Raji (cell line): ENCODE data around the gene DYNC1I1.

Experiments
- POLR2A ChIP-seq: IDR thresholded peaks from 2 replicates; pipeline ENCODE4 v1.6.1; 2011; ENCODE audit warnings: low read depth, low read length, control low read depth; ENCODE audit not compliant: insufficient read depth

Gene DYNC1I1

GRCh38 chr7:96028729-96029128, 256.4 kb downstream of the DYNC1I1 start:
- TF ChIP-seq POLR2A, result no peak

- TF ChIP-seq POLR2A, result no peak
These were observed 260.8 kb downstream of the DYNC1I1 start for GRCh38 chr7:96033009-96033598.

- no peak for TF ChIP-seq POLR2A
These were observed 262.8 kb downstream of the DYNC1I1 start for GRCh38 chr7:96034940-96035727.

GRCh38 chr7:96040250-96040772, 268.0 kb downstream of the DYNC1I1 start:
- no peak for TF ChIP-seq POLR2A

- TF ChIP-seq POLR2A, result no peak
These were observed 268.8 kb downstream of the DYNC1I1 start for GRCh38 chr7:96041171-96041570.

- TF ChIP-seq POLR2A, result no peak
These were observed 272.8 kb downstream of the DYNC1I1 start for GRCh38 chr7:96045181-96045580.

GRCh38 chr7:96045919-96046318, 273.6 kb downstream of the DYNC1I1 start:
- no peak for TF ChIP-seq POLR2A

GRCh38 chr7:96052289-96052688, 279.9 kb downstream of the DYNC1I1 start:
- TF ChIP-seq POLR2A, result no peak

- TF ChIP-seq POLR2A, result no peak
These were observed 280.6 kb downstream of the DYNC1I1 start for GRCh38 chr7:96052860-96053470.

GRCh38 chr7:96055717-96056116, 283.4 kb downstream of the DYNC1I1 start:
- no peak for TF ChIP-seq POLR2A

GRCh38 chr7:96059075-96059474, 286.7 kb downstream of the DYNC1I1 start:
- TF ChIP-seq POLR2A, result no peak

- TF ChIP-seq POLR2A, result no peak
These were observed 288.7 kb downstream of the DYNC1I1 start for GRCh38 chr7:96061009-96061408.

- no peak for TF ChIP-seq POLR2A
These were observed 289.5 kb downstream of the DYNC1I1 start for GRCh38 chr7:96061844-96062243.

- TF ChIP-seq POLR2A, result no peak
These were observed 295.0 kb downstream of the DYNC1I1 start for GRCh38 chr7:96067321-96067720.

GRCh38 chr7:96069401-96069800, 297.0 kb downstream of the DYNC1I1 start:
- TF ChIP-seq POLR2A, result no peak

- TF ChIP-seq POLR2A, result no peak
These were observed 302.5 kb downstream of the DYNC1I1 start for GRCh38 chr7:96074871-96075270.
